WTC11 (cell line): ENCODE results near the gene PITHD1. TPM values are rescaled to one million over a fixed set of nuclear protein-coding genes. Genes with fewer than 3 reads are reported as not detected.

ENCODE experiments used
- ATAC-seq: fragments of 200-7000 bp; cut with Tn5 transposase; 2 replicates; pipeline ENCODE4 v1.10.0; 2021; ENCODE audit warnings: mild to moderate bottlenecking, moderate library complexity
- CTCF ChIA-PET: fragments of 300-600 bp; sonication (Branson Sonifier 250); formaldehyde crosslinking; loops from one replicate; lab custom pipeline; 2021; ENCODE audit warnings: antibody characterized with exemption; lab: Charles Lee
- POLR2A ChIA-PET: fragments of 350-600 bp; sonication (Branson Sonifier 250); formaldehyde crosslinking; loops from one replicate; lab custom pipeline; 2021; ENCODE audit warnings: antibody characterized with exemption; lab: Charles Lee
- DNase-seq: peaks from one replicate; pipeline ENCODE4 v3.0.0; 2021; ENCODE audit warnings: low spot score
- H3K27ac Mint-ChIP-seq: 2 replicates; pipeline ENCODE4 v1.8.0; 2021; ENCODE audit warnings: mixed read lengths
- H3K27me3 Mint-ChIP-seq: 2 replicates; pipeline ENCODE4 v1.8.0; 2021; ENCODE audit warnings: low read depth, mild to moderate bottlenecking, moderate library complexity, mixed read lengths
- H3K36me3 Mint-ChIP-seq: 2 replicates; pipeline ENCODE4 v1.8.0; 2021; ENCODE audit warnings: mixed read lengths
- H3K4me1 Mint-ChIP-seq: 2 replicates; pipeline ENCODE4 v1.8.0; 2022; ENCODE audit warnings: mixed read lengths
- H3K4me3 Mint-ChIP-seq: 2 replicates; pipeline ENCODE4 v1.8.0; 2021; ENCODE audit warnings: mild to moderate bottlenecking, moderate library complexity, mixed read lengths
- H3K9me3 Mint-ChIP-seq: 2 replicates; pipeline ENCODE4 v1.8.0; 2021; ENCODE audit warnings: mixed read lengths
- ETV6 ChIP-seq: sonication (generic); formaldehyde crosslinking; IDR thresholded peaks from 2 replicates; pipeline ENCODE4 v1.8.1; 2022; ENCODE audit warnings: mild to moderate bottlenecking, missing genetic modification reagents
- FOXJ3 ChIP-seq: sonication (generic); formaldehyde crosslinking; IDR thresholded peaks from 2 replicates; pipeline ENCODE4 v1.9.0; 2021; ENCODE audit warnings: missing genetic modification reagents, mild to moderate bottlenecking, borderline replicate concordance
- HMGA2 ChIP-seq: fragments of 250-450 bp; sonication (Bioruptor Pico); IDR thresholded peaks from 2 replicates; pipeline ENCODE4 v1.4.0; 2021; ENCODE audit warnings: mild to moderate bottlenecking, moderate library complexity
- JAZF1 ChIP-seq: fragments of 250-450 bp; sonication (Bioruptor Pico); IDR thresholded peaks from 2 replicates; pipeline ENCODE4 v1.9.0; 2021; ENCODE audit warnings: moderate library complexity, mild to moderate bottlenecking, inconsistent platforms
- JUN ChIP-seq: sonication (generic); formaldehyde crosslinking; IDR thresholded peaks from 2 replicates; pipeline ENCODE4 v1.8.0; 2023; ENCODE audit warnings: mild to moderate bottlenecking, missing genetic modification reagents
- TEAD1 ChIP-seq: sonication (generic); formaldehyde crosslinking; IDR thresholded peaks from 2 replicates; pipeline ENCODE4 v1.8.0; 2022; ENCODE audit warnings: mild to moderate bottlenecking, missing genetic modification reagents
- total RNA-seq: library from RNA; stranded (reverse); gene quantifications from 3 replicates; pipeline ENCODE4 v1.2.3, GENCODE V29; 2021
- TF ChIP-seq, protein P1 (sequence below): sonication (generic); formaldehyde crosslinking; IDR thresholded peaks from 2 replicates; pipeline ENCODE4 v1.8.1; 2022; ENCODE audit warnings: mild to moderate bottlenecking, moderate library complexity, missing genetic modification reagents
- TF ChIP-seq, protein P2 (sequence below): sonication (generic); formaldehyde crosslinking; IDR thresholded peaks from 2 replicates; pipeline ENCODE4 v1.8.0; 2022; ENCODE audit warnings: mild to moderate bottlenecking, missing genetic modification reagents
- TF ChIP-seq, protein P3 (sequence below): fragments of 250-450 bp; sonication (Bioruptor Pico); IDR thresholded peaks from 2 replicates; pipeline ENCODE4 v2.1.2; 2022; ENCODE audit warnings: mild to moderate bottlenecking, moderate library complexity
- TF ChIP-seq, protein P4 (sequence below): sonication (generic); formaldehyde crosslinking; IDR thresholded peaks from 2 replicates; pipeline ENCODE4 v1.8.1; 2023; ENCODE audit warnings: mild to moderate bottlenecking, missing genetic modification reagents
- TF ChIP-seq, protein P5 (sequence below): sonication (generic); formaldehyde crosslinking; IDR thresholded peaks from 2 replicates; pipeline ENCODE4 v1.8.0; 2023; ENCODE audit warnings: mild to moderate bottlenecking, missing genetic modification reagents
- TF ChIP-seq, protein P6 (sequence below): fragments of 250-450 bp; sonication (Bioruptor Pico); IDR thresholded peaks from 2 replicates; pipeline ENCODE4 v1.9.0; 2021; ENCODE audit warnings: mild to moderate bottlenecking
- TF ChIP-seq, protein P7 (sequence below): fragments of 250-450 bp; sonication (Bioruptor Pico); IDR thresholded peaks from 2 replicates; pipeline ENCODE4 v1.9.0; 2021; ENCODE audit warnings: mild to moderate bottlenecking, borderline replicate concordance
- TF ChIP-seq, protein P8 (sequence below): fragments of 250-450 bp; sonication (Bioruptor Pico); IDR thresholded peaks from 2 replicates; pipeline ENCODE4 v1.9.0; 2021; ENCODE audit warnings: mild to moderate bottlenecking
- TF ChIP-seq, protein P9 (sequence below): fragments of 200-600 bp; IDR thresholded peaks from 2 replicates; pipeline ENCODE4 v1.8.0; 2022; ENCODE audit warnings: antibody characterized with exemption
- TF ChIP-seq, protein P10 (sequence below): sonication (generic); formaldehyde crosslinking; IDR thresholded peaks from 2 replicates; pipeline ENCODE4 v1.8.0; 2022; ENCODE audit warnings: mild to moderate bottlenecking, missing genetic modification reagents

The PITHD1 gene
- total RNA-seq, 1 experiment from 2014 or later: 66.2 TPM

DNA sequence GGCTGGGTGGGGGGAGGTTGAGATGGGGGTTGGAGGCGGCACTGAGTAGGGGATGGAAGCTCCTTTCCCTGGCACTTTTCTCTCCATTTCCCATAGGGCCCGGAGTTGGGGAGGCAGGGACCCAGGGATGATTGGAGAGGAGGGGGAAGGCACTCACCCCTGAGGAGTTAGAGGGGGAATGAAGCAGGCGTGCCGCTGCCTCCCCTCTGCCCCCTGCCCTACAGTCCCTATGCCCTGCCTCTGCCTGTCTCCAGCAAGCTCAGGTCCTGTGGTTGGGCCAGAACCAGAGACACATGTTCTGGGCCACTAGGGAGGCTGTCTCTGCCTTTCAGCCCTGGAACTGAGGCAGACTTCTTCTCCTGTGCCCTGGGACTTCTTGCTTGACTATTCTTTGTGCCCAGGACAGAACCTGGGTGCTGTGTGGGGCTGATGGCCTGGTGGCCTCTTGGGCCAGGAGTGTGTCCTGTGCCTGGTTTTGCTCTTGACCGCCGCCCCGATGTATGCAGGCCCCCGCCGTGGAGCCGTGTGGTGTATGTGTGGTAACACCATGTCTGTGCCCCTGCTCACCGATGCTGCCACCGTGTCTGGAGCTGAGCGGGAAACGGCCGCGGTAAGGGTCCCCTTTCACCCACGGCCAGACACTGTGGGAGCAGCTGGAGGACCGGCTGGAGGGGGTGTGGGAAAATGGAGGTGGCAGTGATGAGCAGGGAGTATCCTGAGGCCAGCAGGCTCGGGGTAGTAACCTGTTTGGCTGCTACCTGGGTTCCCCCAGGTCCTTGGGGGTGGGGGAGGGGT lies 14.1 kb downstream of the PITHD1 start:
- CTCF ChIA-PET: interaction anchor here (0.6 to 4.8 kb wide), 12 partner anchors 9 to 333 kb away, joined by 3 to 36 read pairs (median 6); partner anchors contain the start of genes GALE and PITHD1
- POLR2A ChIA-PET: interaction anchor here (0.9 to 2.0 kb wide), 3 partner anchors 9 to 101 kb away, joined by 3 to 7 read pairs (median 3); partner anchors contain the start of genes PITHD1 and RPL11
- DNase-seq (no peak), ATAC-seq (no peak)
- Mint-ChIP-seq H3K36me3 (peaks cover 20% of the 10 kb centered on the region), H3K27ac (peak overlapping the region; percentile 32; the same call in 1 of the 2 replicates), H3K4me3 (peak overlapping the region; percentile 94), H3K27me3 (no peaks in the 10 kb centered on the region), H3K9me3 (no peaks in the 10 kb centered on the region), H3K4me1 (peaks cover 15% of the 10 kb centered on the region)
- TF ChIP-seq, protein P1, sequence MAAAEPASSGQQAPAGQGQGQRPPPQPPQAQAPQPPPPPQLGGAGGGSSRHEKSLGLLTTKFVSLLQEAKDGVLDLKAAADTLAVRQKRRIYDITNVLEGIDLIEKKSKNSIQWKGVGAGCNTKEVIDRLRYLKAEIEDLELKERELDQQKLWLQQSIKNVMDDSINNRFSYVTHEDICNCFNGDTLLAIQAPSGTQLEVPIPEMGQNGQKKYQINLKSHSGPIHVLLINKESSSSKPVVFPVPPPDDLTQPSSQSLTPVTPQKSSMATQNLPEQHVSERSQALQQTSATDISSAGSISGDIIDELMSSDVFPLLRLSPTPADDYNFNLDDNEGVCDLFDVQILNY (CRISPR knock-in tag): no peak
- no peak for TF ChIP-seq JUN (CRISPR knock-in tag)
- TF ChIP-seq, protein P2, sequence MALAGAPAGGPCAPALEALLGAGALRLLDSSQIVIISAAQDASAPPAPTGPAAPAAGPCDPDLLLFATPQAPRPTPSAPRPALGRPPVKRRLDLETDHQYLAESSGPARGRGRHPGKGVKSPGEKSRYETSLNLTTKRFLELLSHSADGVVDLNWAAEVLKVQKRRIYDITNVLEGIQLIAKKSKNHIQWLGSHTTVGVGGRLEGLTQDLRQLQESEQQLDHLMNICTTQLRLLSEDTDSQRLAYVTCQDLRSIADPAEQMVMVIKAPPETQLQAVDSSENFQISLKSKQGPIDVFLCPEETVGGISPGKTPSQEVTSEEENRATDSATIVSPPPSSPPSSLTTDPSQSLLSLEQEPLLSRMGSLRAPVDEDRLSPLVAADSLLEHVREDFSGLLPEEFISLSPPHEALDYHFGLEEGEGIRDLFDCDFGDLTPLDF: no peak
- TF ChIP-seq, protein P3, sequence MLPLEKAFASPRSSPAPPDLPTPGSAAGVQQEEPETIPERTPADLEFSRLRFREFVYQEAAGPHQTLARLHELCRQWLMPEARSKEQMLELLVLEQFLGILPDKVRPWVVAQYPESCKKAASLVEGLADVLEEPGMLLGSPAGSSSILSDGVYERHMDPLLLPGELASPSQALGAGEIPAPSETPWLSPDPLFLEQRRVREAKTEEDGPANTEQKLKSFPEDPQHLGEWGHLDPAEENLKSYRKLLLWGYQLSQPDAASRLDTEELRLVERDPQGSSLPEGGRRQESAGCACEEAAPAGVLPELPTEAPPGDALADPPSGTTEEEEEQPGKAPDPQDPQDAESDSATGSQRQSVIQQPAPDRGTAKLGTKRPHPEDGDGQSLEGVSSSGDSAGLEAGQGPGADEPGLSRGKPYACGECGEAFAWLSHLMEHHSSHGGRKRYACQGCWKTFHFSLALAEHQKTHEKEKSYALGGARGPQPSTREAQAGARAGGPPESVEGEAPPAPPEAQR (CRISPR knock-in tag): no peak
- TF ChIP-seq, protein P4, sequence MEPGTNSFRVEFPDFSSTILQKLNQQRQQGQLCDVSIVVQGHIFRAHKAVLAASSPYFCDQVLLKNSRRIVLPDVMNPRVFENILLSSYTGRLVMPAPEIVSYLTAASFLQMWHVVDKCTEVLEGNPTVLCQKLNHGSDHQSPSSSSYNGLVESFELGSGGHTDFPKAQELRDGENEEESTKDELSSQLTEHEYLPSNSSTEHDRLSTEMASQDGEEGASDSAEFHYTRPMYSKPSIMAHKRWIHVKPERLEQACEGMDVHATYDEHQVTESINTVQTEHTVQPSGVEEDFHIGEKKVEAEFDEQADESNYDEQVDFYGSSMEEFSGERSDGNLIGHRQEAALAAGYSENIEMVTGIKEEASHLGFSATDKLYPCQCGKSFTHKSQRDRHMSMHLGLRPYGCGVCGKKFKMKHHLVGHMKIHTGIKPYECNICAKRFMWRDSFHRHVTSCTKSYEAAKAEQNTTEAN (CRISPR knock-in tag): no peak
- TF ChIP-seq, protein P5, sequence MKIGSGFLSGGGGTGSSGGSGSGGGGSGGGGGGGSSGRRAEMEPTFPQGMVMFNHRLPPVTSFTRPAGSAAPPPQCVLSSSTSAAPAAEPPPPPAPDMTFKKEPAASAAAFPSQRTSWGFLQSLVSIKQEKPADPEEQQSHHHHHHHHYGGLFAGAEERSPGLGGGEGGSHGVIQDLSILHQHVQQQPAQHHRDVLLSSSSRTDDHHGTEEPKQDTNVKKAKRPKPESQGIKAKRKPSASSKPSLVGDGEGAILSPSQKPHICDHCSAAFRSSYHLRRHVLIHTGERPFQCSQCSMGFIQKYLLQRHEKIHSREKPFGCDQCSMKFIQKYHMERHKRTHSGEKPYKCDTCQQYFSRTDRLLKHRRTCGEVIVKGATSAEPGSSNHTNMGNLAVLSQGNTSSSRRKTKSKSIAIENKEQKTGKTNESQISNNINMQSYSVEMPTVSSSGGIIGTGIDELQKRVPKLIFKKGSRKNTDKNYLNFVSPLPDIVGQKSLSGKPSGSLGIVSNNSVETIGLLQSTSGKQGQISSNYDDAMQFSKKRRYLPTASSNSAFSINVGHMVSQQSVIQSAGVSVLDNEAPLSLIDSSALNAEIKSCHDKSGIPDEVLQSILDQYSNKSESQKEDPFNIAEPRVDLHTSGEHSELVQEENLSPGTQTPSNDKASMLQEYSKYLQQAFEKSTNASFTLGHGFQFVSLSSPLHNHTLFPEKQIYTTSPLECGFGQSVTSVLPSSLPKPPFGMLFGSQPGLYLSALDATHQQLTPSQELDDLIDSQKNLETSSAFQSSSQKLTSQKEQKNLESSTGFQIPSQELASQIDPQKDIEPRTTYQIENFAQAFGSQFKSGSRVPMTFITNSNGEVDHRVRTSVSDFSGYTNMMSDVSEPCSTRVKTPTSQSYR (CRISPR knock-in tag): no peak
- no peak for TF ChIP-seq HMGA2 (CRISPR knock-in tag)
- TF ChIP-seq, protein P6, sequence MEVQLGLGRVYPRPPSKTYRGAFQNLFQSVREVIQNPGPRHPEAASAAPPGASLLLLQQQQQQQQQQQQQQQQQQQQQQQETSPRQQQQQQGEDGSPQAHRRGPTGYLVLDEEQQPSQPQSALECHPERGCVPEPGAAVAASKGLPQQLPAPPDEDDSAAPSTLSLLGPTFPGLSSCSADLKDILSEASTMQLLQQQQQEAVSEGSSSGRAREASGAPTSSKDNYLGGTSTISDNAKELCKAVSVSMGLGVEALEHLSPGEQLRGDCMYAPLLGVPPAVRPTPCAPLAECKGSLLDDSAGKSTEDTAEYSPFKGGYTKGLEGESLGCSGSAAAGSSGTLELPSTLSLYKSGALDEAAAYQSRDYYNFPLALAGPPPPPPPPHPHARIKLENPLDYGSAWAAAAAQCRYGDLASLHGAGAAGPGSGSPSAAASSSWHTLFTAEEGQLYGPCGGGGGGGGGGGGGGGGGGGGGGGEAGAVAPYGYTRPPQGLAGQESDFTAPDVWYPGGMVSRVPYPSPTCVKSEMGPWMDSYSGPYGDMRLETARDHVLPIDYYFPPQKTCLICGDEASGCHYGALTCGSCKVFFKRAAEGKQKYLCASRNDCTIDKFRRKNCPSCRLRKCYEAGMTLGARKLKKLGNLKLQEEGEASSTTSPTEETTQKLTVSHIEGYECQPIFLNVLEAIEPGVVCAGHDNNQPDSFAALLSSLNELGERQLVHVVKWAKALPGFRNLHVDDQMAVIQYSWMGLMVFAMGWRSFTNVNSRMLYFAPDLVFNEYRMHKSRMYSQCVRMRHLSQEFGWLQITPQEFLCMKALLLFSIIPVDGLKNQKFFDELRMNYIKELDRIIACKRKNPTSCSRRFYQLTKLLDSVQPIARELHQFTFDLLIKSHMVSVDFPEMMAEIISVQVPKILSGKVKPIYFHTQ: no peak
- TF ChIP-seq, protein P7, sequence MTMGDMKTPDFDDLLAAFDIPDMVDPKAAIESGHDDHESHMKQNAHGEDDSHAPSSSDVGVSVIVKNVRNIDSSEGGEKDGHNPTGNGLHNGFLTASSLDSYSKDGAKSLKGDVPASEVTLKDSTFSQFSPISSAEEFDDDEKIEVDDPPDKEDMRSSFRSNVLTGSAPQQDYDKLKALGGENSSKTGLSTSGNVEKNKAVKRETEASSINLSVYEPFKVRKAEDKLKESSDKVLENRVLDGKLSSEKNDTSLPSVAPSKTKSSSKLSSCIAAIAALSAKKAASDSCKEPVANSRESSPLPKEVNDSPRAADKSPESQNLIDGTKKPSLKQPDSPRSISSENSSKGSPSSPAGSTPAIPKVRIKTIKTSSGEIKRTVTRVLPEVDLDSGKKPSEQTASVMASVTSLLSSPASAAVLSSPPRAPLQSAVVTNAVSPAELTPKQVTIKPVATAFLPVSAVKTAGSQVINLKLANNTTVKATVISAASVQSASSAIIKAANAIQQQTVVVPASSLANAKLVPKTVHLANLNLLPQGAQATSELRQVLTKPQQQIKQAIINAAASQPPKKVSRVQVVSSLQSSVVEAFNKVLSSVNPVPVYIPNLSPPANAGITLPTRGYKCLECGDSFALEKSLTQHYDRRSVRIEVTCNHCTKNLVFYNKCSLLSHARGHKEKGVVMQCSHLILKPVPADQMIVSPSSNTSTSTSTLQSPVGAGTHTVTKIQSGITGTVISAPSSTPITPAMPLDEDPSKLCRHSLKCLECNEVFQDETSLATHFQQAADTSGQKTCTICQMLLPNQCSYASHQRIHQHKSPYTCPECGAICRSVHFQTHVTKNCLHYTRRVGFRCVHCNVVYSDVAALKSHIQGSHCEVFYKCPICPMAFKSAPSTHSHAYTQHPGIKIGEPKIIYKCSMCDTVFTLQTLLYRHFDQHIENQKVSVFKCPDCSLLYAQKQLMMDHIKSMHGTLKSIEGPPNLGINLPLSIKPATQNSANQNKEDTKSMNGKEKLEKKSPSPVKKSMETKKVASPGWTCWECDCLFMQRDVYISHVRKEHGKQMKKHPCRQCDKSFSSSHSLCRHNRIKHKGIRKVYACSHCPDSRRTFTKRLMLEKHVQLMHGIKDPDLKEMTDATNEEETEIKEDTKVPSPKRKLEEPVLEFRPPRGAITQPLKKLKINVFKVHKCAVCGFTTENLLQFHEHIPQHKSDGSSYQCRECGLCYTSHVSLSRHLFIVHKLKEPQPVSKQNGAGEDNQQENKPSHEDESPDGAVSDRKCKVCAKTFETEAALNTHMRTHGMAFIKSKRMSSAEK: no peak
- no peak for TF ChIP-seq TEAD1
- TF ChIP-seq, protein P8, sequence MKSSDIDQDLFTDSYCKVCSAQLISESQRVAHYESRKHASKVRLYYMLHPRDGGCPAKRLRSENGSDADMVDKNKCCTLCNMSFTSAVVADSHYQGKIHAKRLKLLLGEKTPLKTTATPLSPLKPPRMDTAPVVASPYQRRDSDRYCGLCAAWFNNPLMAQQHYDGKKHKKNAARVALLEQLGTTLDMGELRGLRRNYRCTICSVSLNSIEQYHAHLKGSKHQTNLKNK (CRISPR knock-in tag): no peak
- TF ChIP-seq ETV6 (CRISPR knock-in tag): no peak
- TF ChIP-seq FOXJ3: no peak
- TF ChIP-seq, protein P9, sequence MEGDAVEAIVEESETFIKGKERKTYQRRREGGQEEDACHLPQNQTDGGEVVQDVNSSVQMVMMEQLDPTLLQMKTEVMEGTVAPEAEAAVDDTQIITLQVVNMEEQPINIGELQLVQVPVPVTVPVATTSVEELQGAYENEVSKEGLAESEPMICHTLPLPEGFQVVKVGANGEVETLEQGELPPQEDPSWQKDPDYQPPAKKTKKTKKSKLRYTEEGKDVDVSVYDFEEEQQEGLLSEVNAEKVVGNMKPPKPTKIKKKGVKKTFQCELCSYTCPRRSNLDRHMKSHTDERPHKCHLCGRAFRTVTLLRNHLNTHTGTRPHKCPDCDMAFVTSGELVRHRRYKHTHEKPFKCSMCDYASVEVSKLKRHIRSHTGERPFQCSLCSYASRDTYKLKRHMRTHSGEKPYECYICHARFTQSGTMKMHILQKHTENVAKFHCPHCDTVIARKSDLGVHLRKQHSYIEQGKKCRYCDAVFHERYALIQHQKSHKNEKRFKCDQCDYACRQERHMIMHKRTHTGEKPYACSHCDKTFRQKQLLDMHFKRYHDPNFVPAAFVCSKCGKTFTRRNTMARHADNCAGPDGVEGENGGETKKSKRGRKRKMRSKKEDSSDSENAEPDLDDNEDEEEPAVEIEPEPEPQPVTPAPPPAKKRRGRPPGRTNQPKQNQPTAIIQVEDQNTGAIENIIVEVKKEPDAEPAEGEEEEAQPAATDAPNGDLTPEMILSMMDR: no peak
- no peak for TF ChIP-seq JAZF1 (CRISPR knock-in tag)
- TF ChIP-seq, protein P10, sequence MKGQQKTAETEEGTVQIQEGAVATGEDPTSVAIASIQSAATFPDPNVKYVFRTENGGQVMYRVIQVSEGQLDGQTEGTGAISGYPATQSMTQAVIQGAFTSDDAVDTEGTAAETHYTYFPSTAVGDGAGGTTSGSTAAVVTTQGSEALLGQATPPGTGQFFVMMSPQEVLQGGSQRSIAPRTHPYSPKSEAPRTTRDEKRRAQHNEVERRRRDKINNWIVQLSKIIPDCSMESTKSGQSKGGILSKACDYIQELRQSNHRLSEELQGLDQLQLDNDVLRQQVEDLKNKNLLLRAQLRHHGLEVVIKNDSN (CRISPR knock-in tag): no peak
